GM19452 (cell line): Measurements from ENCODE around the gene TDRD3.

ENCODE experiments used
- ATAC-seq: cut with Tn5 transposase; IDR thresholded peaks from one replicate; pipeline ENCODE4 v1.9.1; 2021; ENCODE audit not compliant: unreplicated experiment

The TDRD3 gene

DNA sequence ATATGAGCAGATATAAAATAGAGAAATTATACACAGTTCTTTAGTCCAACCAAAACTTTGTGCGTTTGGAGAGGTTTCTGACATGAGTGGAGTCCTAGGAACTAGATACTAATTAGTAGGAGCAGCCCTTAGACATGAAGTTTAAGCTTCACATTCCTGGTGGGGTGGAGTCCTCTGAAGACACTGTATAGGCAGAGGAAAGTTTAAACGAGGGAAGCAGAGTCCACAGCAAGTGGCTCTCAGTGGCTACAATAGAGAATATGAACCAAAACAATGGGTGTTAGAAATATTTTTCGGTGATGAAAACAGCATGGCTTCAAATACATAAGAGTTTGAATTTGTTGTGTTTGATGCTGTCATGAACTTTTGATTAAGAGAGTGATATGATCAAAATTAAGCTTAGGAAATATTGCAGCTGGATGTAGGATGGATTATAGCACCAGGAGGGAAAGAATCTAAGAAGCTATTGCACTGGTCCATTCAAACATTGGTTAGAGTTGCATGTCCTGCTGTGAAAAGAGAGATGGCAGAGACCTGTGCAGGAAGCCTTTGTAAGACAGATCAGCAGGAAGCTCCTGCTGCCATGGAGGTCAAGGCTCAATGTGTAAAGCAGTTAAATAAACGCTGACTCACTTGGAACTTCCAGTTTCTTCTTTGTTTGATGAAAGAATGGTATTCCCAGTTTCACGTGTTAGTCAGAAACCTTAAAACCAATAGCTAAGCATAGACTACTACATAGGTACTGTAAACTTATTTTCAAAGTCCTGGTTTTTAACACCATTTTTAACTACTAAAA is 175.2 kb downstream of the TDRD3 start:
- no peak for ATAC-seq

DNA sequence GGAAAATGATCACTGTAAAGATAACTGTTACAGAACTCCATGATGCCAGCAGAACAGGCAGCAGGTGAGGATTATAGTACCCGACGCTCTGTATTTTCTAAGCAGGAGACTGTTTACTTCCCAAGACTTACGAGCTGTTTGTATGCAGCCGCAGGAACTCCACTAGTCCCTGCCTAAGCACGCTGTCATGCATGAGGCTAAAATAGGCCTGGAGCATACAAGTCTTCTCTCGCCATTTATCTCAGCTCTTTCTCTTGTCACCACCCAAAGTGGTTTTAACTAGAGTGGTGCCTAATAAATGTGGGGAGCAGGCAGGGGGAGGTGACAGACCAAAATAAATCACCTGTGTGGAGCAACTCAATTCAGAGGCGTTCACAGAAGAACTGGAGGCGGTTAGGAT is 175.8 kb downstream of the TDRD3 start:
- ATAC-seq, result no peak

DNA sequence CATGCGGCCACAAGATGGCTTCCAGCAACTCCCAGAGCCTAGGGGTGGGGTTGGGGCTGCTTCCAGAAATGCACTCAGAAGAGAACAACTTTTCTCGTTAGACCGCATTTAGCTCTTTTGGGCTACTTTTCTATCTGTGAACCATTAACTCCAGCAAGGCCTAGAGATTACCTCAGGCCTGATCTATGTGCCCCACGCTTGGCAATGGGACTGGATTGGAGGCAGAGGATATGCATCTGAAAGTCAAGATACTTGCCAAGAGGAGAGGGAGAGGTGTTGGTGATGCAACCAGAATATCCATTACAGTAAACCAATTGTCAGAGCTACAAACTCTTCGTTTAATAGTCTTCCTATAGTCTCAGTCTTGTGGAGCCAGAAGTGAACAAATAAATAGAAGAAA is 177.7 kb downstream of the TDRD3 start:
- ATAC-seq, result no peak

DNA sequence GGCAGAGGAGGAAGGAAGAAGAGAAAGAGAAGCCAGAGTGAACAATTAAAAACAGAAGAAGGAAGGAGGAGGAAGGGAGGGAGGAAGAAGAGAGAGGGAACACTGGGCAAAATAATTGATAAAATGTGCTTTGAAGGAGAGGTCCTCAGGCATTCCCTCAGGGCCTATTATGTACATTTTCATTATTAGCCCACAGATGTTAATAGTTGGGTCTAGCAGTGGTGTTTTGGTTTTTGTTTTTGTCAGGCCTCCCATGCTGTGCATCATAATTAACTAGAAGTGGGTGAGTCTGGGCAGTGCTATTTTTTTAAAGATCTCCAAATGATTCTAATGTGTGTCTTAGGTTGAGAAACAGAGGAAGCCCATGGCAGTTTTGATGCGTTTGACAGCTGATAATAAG is 178.1 kb downstream of the TDRD3 start:
- ATAC-seq, result no peak

DNA sequence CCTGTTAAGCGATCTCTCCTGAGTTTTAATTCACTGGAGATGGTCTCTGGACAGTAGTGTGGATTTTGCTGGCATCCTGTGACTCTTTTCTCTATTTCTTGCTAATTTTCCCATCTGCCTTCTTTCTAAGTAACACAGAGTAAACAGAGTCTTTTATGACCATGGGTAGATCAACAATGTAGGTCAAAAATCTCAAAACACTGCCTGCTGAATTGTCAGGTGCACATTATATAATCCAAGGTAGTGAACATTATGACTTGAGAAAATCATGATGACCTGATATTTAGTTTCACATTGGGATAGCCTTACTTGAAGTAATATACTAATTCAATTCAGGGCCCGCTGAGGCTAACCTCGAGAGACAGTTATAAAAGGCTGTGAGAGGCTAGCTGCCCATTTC is 180.7 kb downstream of the TDRD3 start:
- no peak for ATAC-seq

- no peak for ATAC-seq
These were observed 186.3 kb downstream of the TDRD3 start for GRCh38 chr13:60583196-60583888.

DNA sequence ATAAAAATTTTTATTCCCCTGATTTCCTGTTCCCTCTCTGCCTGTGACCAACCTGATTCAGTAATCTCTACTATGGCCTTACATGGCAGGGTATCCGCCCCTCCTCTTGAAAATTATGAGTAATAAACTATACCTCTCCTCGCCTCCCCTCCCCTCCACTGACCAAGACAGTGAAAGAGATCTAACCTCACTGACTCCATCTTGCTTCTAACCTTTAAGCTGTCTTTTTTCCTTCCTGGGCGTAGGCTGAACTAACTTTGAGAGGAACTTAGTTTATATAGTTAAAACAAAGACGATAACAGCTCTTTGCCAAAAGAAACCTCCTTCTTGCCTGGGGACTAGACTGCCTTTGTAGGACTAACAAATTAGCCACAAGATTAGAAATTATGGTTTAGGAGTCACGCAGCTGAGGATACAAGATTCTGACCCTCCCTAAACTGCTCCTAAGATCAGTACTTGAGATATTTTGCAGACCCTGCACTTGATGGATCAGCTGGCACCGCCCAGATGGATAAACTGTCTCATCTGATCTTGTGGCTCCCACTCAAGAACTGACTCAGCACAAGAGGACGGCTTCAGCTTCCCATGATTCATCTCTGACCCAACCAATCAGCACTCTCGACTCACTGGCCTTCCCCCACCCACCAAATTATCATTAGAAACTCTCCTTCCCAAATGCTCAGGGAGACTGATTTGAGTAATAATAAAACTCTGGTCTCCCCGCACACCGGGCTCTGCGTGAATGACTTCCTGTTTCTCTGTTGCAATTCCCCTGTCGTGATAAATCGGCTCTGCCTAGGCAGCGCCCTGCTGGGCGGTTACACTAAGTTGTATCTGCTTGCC is 187.1 kb downstream of the TDRD3 start:
- ATAC-seq, result no peak

GRCh38 chr13:60584976-60585375 is 188.0 kb downstream of the TDRD3 start:
- ATAC-seq, result no peak

DNA sequence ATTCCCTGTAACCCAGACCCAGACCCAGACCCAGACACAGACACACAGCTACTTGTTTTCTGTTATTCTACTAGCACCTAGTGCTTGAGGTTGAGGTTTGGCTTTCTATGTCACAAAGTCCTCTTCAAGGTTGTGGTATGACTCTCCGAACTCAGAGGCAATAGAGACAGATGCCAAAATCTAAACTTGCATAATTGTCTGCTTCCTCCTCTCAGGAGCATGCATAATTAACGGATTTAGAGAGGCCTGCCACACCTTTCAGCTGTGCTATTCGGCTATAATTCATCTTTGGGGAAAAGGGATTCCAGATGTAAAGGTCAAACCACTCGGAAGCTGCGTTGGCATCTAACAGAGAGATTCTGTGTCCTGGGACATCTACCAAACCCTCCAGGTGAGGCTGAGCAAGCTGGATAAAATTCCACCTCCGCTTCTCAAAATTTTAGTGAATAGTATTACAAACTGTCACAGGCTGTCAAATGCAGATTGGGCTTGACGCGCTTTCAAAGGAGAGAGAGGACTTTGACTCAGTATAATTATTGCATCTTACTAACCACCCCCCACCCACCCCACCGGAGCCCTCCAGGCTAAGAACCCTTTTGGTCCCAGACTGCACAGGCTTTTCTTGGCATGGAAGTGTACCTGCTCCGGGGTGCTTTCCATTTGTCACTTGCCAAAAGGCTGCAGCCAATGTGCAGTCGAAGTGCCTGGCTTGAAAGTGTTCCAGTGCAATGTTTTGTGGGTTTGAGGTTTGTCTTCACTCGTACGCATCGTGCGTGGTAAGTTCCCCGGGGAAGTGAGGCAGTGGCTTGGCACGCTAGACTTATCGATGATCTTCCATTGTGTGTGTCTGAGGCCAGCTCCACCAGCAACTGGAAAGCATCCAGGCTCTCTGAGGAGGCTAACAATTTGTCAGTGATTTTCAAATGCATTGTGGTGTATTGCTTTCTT is 194.1 kb downstream of the TDRD3 start:
- ATAC-seq, result no peak

DNA sequence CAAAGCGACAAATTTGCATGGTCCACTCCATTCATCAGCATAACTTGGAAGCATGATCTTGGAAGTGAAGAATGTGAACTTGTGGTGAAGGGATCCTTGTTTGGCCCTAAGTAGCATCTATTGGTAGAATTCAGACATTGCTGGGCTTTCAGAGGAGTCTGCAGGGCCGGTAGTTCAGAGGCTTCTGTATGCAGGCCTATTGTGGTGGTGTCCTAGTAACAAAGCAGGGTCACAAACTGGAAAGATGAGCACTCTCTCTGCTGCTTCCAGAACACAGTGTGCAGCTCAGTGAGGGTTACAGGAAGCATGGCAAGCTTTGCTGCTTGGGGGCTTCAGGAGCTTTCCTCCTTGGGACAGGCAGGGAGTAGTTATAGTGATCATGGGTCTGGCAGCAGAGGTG is 206.0 kb downstream of the TDRD3 start:
- ATAC-seq, result no peak

GRCh38 chr13:60604058-60604457 is 207.0 kb downstream of the TDRD3 start:
- ATAC-seq, result no peak

- no peak for ATAC-seq
These were observed 211.9 kb downstream of the TDRD3 start for GRCh38 chr13:60608954-60609353.

DNA sequence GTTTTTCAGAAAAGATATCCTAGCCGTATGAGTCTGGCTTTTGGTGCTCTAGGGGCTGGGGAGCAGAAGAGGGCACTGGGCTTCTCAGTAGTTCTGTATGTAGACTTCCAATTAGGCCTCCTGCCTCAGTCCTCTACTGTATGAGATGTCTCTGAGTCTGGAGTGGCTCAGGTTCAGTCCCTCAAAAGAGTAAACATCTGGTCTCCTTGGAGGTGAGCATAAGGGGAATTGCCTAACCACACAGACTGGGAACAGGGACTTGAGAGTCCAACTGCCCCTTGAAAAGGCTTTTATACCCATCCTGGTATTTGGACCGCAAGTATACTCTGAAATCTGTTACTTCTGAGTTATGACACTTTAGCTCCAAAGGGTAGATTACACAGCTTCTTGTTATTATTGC is 214.5 kb downstream of the TDRD3 start:
- no peak for ATAC-seq

GRCh38 chr13:60612593-60612992 is 215.6 kb downstream of the TDRD3 start:
- no peak for ATAC-seq

- ATAC-seq, result no peak
These were observed 216.1 kb downstream of the TDRD3 start for GRCh38 chr13:60613080-60613479.

DNA sequence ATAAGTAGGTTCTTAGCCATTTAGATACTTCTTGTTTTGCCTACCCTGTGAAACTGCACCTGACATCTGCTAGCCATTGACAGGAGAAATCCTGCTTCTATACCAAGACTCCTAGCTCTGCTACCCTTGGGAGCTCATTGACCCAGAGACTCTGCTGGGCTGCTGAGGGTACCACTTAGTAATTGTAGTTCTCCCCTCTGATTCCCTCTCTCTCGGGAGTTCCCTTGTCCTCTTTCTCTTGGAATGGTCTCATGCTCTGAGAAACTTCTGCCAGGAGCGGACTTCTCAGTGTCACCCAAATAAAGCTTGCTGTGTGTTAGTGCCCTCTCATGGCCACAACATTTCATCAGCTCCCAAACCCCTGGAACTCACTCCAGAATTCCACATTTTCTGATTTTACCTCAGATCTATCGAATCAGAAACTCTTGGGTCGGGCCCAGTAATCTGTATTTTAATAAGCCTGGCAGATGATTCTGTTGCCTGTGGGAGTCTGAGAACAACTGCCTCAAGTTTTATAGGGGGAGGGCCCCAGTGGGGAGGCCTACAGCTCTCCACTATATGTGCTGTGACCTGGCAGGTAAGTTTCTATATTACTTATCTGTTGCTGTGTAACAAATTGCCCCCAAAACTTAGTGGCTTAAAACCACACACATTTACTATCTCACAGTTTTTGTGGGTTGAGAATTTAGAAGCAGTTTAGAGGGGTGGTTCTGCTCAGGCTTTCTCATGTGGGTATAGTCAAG is 221.1 kb downstream of the TDRD3 start:
- ATAC-seq, result no peak

DNA sequence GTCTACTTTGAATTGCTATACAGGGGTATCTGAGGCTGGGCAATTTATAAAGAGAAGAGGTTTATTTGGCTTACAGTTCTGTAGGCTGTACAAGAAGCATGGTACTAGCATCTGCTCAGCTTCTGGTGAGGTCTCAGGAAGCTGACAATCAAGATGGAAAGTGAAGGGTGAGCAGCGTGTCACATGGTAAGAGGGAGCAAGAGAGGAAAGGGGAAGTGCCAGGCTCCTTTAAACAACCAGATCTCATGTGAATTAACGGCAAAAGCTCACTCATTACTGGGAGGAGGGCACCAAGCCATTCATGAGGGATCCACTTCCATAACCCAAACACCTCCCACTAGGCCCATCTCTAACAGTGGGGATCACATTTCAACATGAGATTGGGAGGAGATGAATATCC is 222.4 kb downstream of the TDRD3 start:
- ATAC-seq, result no peak

- no peak for ATAC-seq
These were observed 223.8 kb downstream of the TDRD3 start for GRCh38 chr13:60620611-60621395.

GRCh38 chr13:60623151-60623550 is 226.1 kb downstream of the TDRD3 start:
- ATAC-seq, result no peak
